HCT116 (cell line): ENCODE results near the gene TNFRSF19. TPM values are rescaled to one million over a fixed set of nuclear protein-coding genes. Genes with fewer than 3 reads are reported as not detected.

Source experiments
- ATAC-seq: fragments of 200-7000 bp; cut with Tn5 transposase; 2 replicates; pipeline ENCODE4 v1.9.1; 2020; ENCODE audit warnings: mild to moderate bottlenecking, moderate library complexity
- BruUV-seq: library from RNA; stranded (reverse); fragments of 400-500 nt; replicated peaks from 2 replicates; lab custom pipeline; 2021; lab: Mats Ljungman, UMichigan
- CTCF ChIA-PET: fragments of 300-600 bp; sonication (Branson Sonifier 250); formaldehyde crosslinking; loops from one replicate; lab custom pipeline; 2021; ENCODE audit warnings: antibody characterized with exemption; lab: Charles Lee
- POLR2A ChIA-PET: fragments of 300-600, 350-600 bp; sonication (Branson Sonifier 250); formaldehyde crosslinking; loops from one replicate; lab custom pipeline; 2021; ENCODE audit warnings: antibody characterized with exemption; lab: Charles Lee
- RAD21 ChIA-PET, 2 experiments: fragments of 300-600 bp; sonication (Branson Sonifier 250); formaldehyde crosslinking; loops; one replicate each; lab custom pipeline; 2023; ENCODE audit warnings: low total read pairs in 2 of 2; ENCODE audit not compliant: uncharacterized antibody in 2 of 2, unreplicated experiment in 2 of 2, low non-redundant PET in 1 of 2; lab: Charles Lee
- DNase-seq: peaks from one replicate; pipeline ENCODE4 v3.0.0-alpha.2; 2010; ENCODE audit warnings: low read depth, low spot score
- H2AFZ ChIP-seq: fragments of 200-600 bp; shearing (Covaris generic), sonication (generic); 2 replicates; pipeline ENCODE4 v1.6.1; 2017; ENCODE audit warnings: low read depth, mixed run types, mixed read lengths, antibody characterized with exemption, low read length; ENCODE audit not compliant: poor library complexity, severe bottlenecking
- H3K27ac ChIP-seq: 2 replicates; pipeline ENCODE4 v1.5.1; 2012; ENCODE audit warnings: low read depth, low read length
- H3K27me3 ChIP-seq: fragments of 200-600 bp; sonication (generic); 2 replicates; pipeline ENCODE4 v1.6.1; 2016; ENCODE audit warnings: mixed run types, low read length, mixed read lengths; ENCODE audit not compliant: insufficient read depth
- H3K36me3 ChIP-seq, 2 experiments: fragments of 200-500 bp in 1 of 2; fragments of 200-600 bp in 1 of 2; sonication (Bioruptor generic) in 1 of 2; sonication (generic) in 1 of 2; 2 replicates each; pipeline versions ENCODE4 v1.5.1 to v1.6.1; 2014 to 2016; ENCODE audit warnings: low read length in 2 of 2, inconsistent platforms in 1 of 2, mixed read lengths in 1 of 2, mixed run types in 1 of 2; ENCODE audit not compliant: insufficient read depth in 2 of 2, control insufficient read depth in 1 of 2
- H3K4me1 ChIP-seq, 2 experiments: fragments of 200-600 bp in 1 of 2; sonication (generic) in 1 of 2; 2 replicates each; pipeline versions ENCODE4 v1.5.1 to v1.6.1; 2012 to 2017; ENCODE audit warnings: low read length in 2 of 2, inconsistent platforms in 1 of 2, mild to moderate bottlenecking in 1 of 2, mixed read lengths in 1 of 2, mixed run types in 1 of 2, moderate library complexity in 1 of 2; ENCODE audit not compliant: insufficient read depth in 2 of 2, control insufficient read depth in 1 of 2
- H3K4me2 ChIP-seq: fragments of 200-600 bp; sonication (generic); 2 replicates; pipeline ENCODE4 v1.6.1; 2017; ENCODE audit warnings: mixed run types, low read length, mixed read lengths
- H3K4me3 ChIP-seq, 2 experiments: fragments of 200-600 bp in 1 of 2; sonication (generic) in 1 of 2; replicated peaks in 1 of 2; 2 replicates each; pipeline ENCODE4 v1.5.1; 2011 to 2016; ENCODE audit warnings: low read length in 2 of 2, control low read depth in 1 of 2, low read depth in 1 of 2, mild to moderate bottlenecking in 1 of 2, mixed read lengths in 1 of 2, mixed run types in 1 of 2
- H3K79me2 ChIP-seq: fragments of 200-600 bp; sonication (generic); 2 replicates; pipeline ENCODE4 v1.6.1; 2017; ENCODE audit warnings: mild to moderate bottlenecking, mixed run types, low read length, moderate library complexity, mixed read lengths; ENCODE audit not compliant: insufficient read depth
- H3K9ac ChIP-seq: fragments of 200-600 bp; sonication (generic); 2 replicates; pipeline ENCODE4 v1.6.1; 2016; ENCODE audit warnings: low read length, mixed read lengths
- H3K9me2 ChIP-seq: fragments of 200-600 bp; sonication (generic), shearing (Covaris generic); 2 replicates; pipeline ENCODE4 v1.6.1; 2017; ENCODE audit warnings: mixed run types, mild to moderate bottlenecking, moderate library complexity; ENCODE audit not compliant: insufficient read depth
- H3K9me3 ChIP-seq, 2 experiments: fragments of 200-500 bp in 1 of 2; fragments of 200-600 bp in 1 of 2; sonication (Bioruptor generic) in 1 of 2; sonication (generic) in 1 of 2; 2 replicates each; pipeline ENCODE4 v1.6.1; 2014 to 2017; ENCODE audit warnings: low read length in 2 of 2, mixed read lengths in 2 of 2, inconsistent platforms in 1 of 2, low read depth in 1 of 2, mild to moderate bottlenecking in 1 of 2, mixed run types in 1 of 2, moderate library complexity in 1 of 2; ENCODE audit not compliant: control insufficient read depth in 1 of 2, insufficient read depth in 1 of 2
- H4K20me1 ChIP-seq: fragments of 200-600 bp; sonication (generic), shearing (Covaris generic); 2 replicates; pipeline ENCODE4 v1.6.1; 2017; ENCODE audit warnings: mixed run types, mild to moderate bottlenecking, moderate library complexity; ENCODE audit not compliant: insufficient read depth
- ATF3 ChIP-seq: IDR thresholded peaks from 2 replicates; pipeline ENCODE4 v1.6.1; 2012
- CBX3 ChIP-seq: IDR thresholded peaks from 2 replicates; pipeline ENCODE4 v1.6.1; 2012; ENCODE audit warnings: low read depth
- CEBPB ChIP-seq: IDR thresholded peaks from 2 replicates; pipeline ENCODE4 v1.6.1; 2012; ENCODE audit warnings: low read depth
- CTCF ChIP-seq, 3 experiments: fragments of 200-600 bp in 1 of 3; sonication (generic) in 1 of 3; IDR thresholded peaks in 2 of 3; conservative IDR thresholded peaks in 1 of 3; 2 replicates each; pipeline ENCODE4 v1.5.1; 2012 to 2017; ENCODE audit warnings: low read depth in 2 of 3, low read length in 2 of 3, antibody characterized with exemption in 1 of 3, borderline replicate concordance in 1 of 3, control low read depth in 1 of 3, mild to moderate bottlenecking in 1 of 3, mixed read lengths in 1 of 3, mixed run types in 1 of 3, moderate library complexity in 1 of 3; ENCODE audit not compliant: insufficient read depth in 1 of 3
- ELF1 ChIP-seq: IDR thresholded peaks from 2 replicates; pipeline ENCODE4 v1.6.1; 2012; ENCODE audit warnings: low read depth, borderline replicate concordance
- EZH2 ChIP-seq: fragments of 200-600 bp; sonication (generic); IDR thresholded peaks from 2 replicates; pipeline ENCODE4 v1.6.1; 2017; ENCODE audit warnings: antibody characterized with exemption, mixed run types
- EZH2phosphoT487 ChIP-seq: fragments of 200-600 bp; IDR thresholded peaks from 2 replicates; pipeline ENCODE4 v1.6.1; 2018; ENCODE audit warnings: antibody characterized with exemption, borderline replicate concordance
- FOSL1 ChIP-seq: IDR thresholded peaks from 2 replicates; pipeline ENCODE4 v1.6.1; 2012; ENCODE audit warnings: low read depth
- JUND ChIP-seq: IDR thresholded peaks from 2 replicates; pipeline ENCODE4 v1.6.1; 2012
- MAX ChIP-seq: IDR thresholded peaks from 2 replicates; pipeline ENCODE4 v1.6.1; 2012
- POLR2A ChIP-seq: IDR thresholded peaks from 2 replicates; pipeline ENCODE4 v1.7.0; 2011; ENCODE audit warnings: borderline replicate concordance; ENCODE audit not compliant: insufficient read depth, insufficient read length; ENCODE audit errors: extremely low read depth
- POLR2AphosphoS5 ChIP-seq: IDR thresholded peaks from 2 replicates; pipeline ENCODE4 v1.6.1; 2011; ENCODE audit warnings: mild to moderate bottlenecking, low read depth, low read length, moderate library complexity
- SP1 ChIP-seq: IDR thresholded peaks from 2 replicates; pipeline ENCODE4 v1.6.1; 2012; ENCODE audit warnings: low read depth
- SRF ChIP-seq: IDR thresholded peaks from 2 replicates; pipeline ENCODE4 v1.6.1; 2012; ENCODE audit warnings: low read depth
- TCF7L2 ChIP-seq: IDR thresholded peaks from 2 replicates; pipeline ENCODE4 v1.7.0; 2011; ENCODE audit warnings: borderline replicate concordance, inconsistent platforms; ENCODE audit not compliant: insufficient read depth, insufficient read length; ENCODE audit errors: extremely low read depth
- ZFX ChIP-seq: fragments of 450-650 bp; IDR thresholded peaks from 2 replicates; pipeline ENCODE4 v1.6.1; 2017
- ZNF274 ChIP-seq: fragments of 200-500 bp; sonication (Bioruptor generic); IDR thresholded peaks from 2 replicates; pipeline ENCODE4 v1.6.1; 2014; ENCODE audit warnings: mild to moderate bottlenecking, low read depth, low read length, inconsistent platforms
- intact Hi-C: fragments of 100-400 bp; cut with micrococcal nuclease; formaldehyde crosslinking; loops from 2 replicates; pipeline ENCODE4 v1.10.0; 2022
- total RNA-seq: library from RNA; stranded (reverse); gene quantifications from one replicate; pipeline ENCODE4 v1.2.1, GENCODE V29; 2021; ENCODE audit not compliant: unreplicated experiment

Gene TNFRSF19
- total RNA-seq, 1 experiment from 2014 or later: 1.1 TPM

GRCh38 chr13:23570921-23571315 is 706 bp downstream of the TNFRSF19 start:
- no peaks in the 10 kb centered on the region for H3K79me2 ChIP-seq
- no TSS peak for BruUV-seq
- no peaks in the 10 kb centered on the region for H4K20me1 ChIP-seq
- H3K9ac ChIP-seq: no peak overlapping the region
- POLR2A ChIA-PET: no interaction called here
- H3K4me1 ChIP-seq: peaks cover 0 to 4% of the 10 kb centered on the region in 2 experiments; a peak in 1 of 4 replicates
- DNase-seq (no peak), ATAC-seq (no peak)
- H3K4me2 ChIP-seq: no peak overlapping the region
- H3K9me2 ChIP-seq: no peaks in the 10 kb centered on the region
- TF ChIP-seq CEBPB (no peak), CBX3 (no peak), SP1 (no peak), CTCF (IDR thresholded peaks at IDR 0.05 in 2 of 3, conservative IDR thresholded peaks at IDR 0.05 in 1 of 3; ENCODE audit: borderline replicate concordance in 1 of 3, insufficient read depth in 1 of 3, low read depth in 2 of 3, low read length in 2 of 3) (no peak), ZNF274 (no peak), MAX (no peak)
- no peak overlapping the region for H3K27ac ChIP-seq
- intact Hi-C loops: loop anchor here (10.0 kb wide), 1 partner anchor 196 kb away; no protein-coding TSS in a partner anchor
- no peak overlapping the region for H3K4me3 ChIP-seq
- H3K36me3 ChIP-seq: no peaks in the 10 kb centered on the region
- RAD21 ChIA-PET: no interaction called here
- H3K27me3 ChIP-seq: peaks cover 40% of the 10 kb centered on the region
- CTCF ChIA-PET: interaction anchor here (1.5 kb wide), 1 partner anchor 10 kb away, joined by 6 read pairs; no protein-coding TSS in a partner anchor
- no peaks in the 10 kb centered on the region for H3K9me3 ChIP-seq
- H2AFZ ChIP-seq: no peak overlapping the region

GRCh38 chr13:23571431-23571830 is 1.2 kb downstream of the TNFRSF19 start:
- Histone ChIP-seq H3K9ac (no peak overlapping the region), H3K9me3 (no peaks in the 10 kb centered on the region), H3K79me2 (no peaks in the 10 kb centered on the region), H3K36me3 (no peaks in the 10 kb centered on the region), H3K27ac (no peak overlapping the region), H3K27me3 (peaks cover 40% of the 10 kb centered on the region), H3K4me2 (no peak overlapping the region), H4K20me1 (no peaks in the 10 kb centered on the region), H3K9me2 (no peaks in the 10 kb centered on the region), H3K4me3 (no peak overlapping the region), H3K4me1 (peaks cover 0 to 4% of the 10 kb centered on the region in 2 experiments; a peak in 1 of 4 replicates), H2AFZ (peak overlapping the region; percentile 18)
- DNase-seq (no peak), ATAC-seq (no peak)
- intact Hi-C loops: loop anchor here (10.0 kb wide), 1 partner anchor 197 kb away; no protein-coding TSS in a partner anchor
- ChIA-PET CTCF (no interaction called here), RAD21 (no interaction called here), POLR2A (no interaction called here)
- BruUV-seq: no TSS peak
- TF ChIP-seq ZNF274 (no peak), CBX3 (no peak), ZFX (no peak), POLR2AphosphoS5 (no peak), TCF7L2 (no peak), ELF1 (no peak), JUND (no peak), ATF3 (no peak), FOSL1 (no peak), POLR2A (no peak), EZH2phosphoT487 (no peak), SRF (no peak), EZH2 (no peak)
